H1 (cell line): Measurements from ENCODE around the gene DBNL. TPM values are rescaled to one million over a fixed set of nuclear protein-coding genes. Genes with fewer than 3 reads are reported as not detected.

Experiments
- CEBPB ChIP-seq: IDR thresholded peaks from 2 replicates; pipeline ENCODE4 v1.6.1; 2012; ENCODE audit warnings: low read depth, low read length
- KDM5A ChIP-seq: fragments of 200-600 bp; IDR thresholded peaks from 2 replicates; pipeline ENCODE4 v1.7.1; 2012; ENCODE audit warnings: mild to moderate bottlenecking, low read length, inconsistent platforms, mixed read lengths
- RNF2 ChIP-seq: fragments of 200-900, 300-1000 bp; sonication (generic); IDR thresholded peaks from 2 replicates; pipeline ENCODE4 v1.7.1; 2016; ENCODE audit warnings: borderline replicate concordance, low read depth, mild to moderate bottlenecking, antibody characterized with exemption, low read length; ENCODE audit not compliant: poor library complexity, severe bottlenecking; ENCODE audit errors: missing control alignments
- SP4 ChIP-seq: IDR thresholded peaks from 2 replicates; pipeline ENCODE4 v1.6.1; 2012; ENCODE audit warnings: low read length, inconsistent platforms
- TEAD4 ChIP-seq: IDR thresholded peaks from 2 replicates; pipeline ENCODE4 v1.6.1; 2012; ENCODE audit warnings: low read depth, low read length, inconsistent platforms, mixed read lengths
- polyA plus RNA-seq, 7 experiments: library from polyadenylated mRNA; depleted of rRNA in 3 of 7; stranded (reverse) in 5 of 7; unstranded in 2 of 7; fragments of >200 nt in 5 of 7; fragments of 200-250 nt in 2 of 7; gene quantifications; 1 replicate in 5 of 7; 2 replicates in 1 of 7; 4 replicates in 1 of 7; pipeline versions ENCODE4 v1.2.1 to v1.2.3, GENCODE V29; 2011 to 2013; ENCODE audit warnings: missing spikeins in 2 of 7, mixed read lengths in 2 of 7
- total RNA-seq: library from RNA; stranded (reverse); fragmentation: NEBNext Ultra II Directional; extraction: Animal tissue kit (Norgen Biotek cat#: 25700); gene quantifications from 2 replicates; pipeline ENCODE4 v1.2.1, GENCODE V29; 2021

The DBNL gene
- total and polyA plus RNA-seq, 2 of the 8 experiments (the other 6 are each of a cell fraction or from before 2014, with no cell fraction given) = 30.9 to 56.6 TPM

DNA sequence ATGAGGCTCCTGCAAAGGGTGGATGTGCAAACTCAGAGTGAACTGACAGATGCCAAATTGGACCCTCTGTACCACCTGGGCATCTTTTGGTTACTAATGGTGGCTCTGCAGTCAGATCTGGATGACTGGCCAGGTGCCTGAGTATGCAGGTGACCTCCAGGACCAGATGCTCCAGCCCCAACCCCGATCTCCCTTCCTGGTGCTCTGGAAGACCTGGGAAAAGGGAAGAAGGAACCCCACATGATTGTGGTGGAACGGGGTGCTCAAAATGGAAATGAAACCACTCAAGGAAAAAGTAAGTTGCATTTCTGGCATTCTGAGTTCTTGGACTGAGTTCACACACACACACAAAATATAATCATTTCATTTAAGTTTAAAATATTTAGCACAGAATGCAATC is 49.9 kb downstream of the DBNL start (continued):
- TF ChIP-seq TEAD4 (no peak), KDM5A (no peak), CEBPB (no peak), SP4 (no peak), RNF2 (no peak)
